ENCODE data around the gene APOA4. TPM values are rescaled to one million over a fixed set of nuclear protein-coding genes. Genes with fewer than 3 reads are reported as not detected.

Gene APOA4
- polyA plus RNA-seq, 3 donors, result not detected

- H3K4me2 ChIP-seq (replicated peaks; ENCODE audit: extremely low read depth, low read length, poor library complexity, severe bottlenecking), result no peak overlapping the region
- Mint-ChIP-seq H3K27me3 (ENCODE audit: low read depth in 3 of 3) (no peaks in the 10 kb centered on the region), H3K4me3 (no peak overlapping the region)
These were observed 19.8 kb upstream of the APOA4 start for GRCh38 chr11:116842909-116843308.

DNA sequence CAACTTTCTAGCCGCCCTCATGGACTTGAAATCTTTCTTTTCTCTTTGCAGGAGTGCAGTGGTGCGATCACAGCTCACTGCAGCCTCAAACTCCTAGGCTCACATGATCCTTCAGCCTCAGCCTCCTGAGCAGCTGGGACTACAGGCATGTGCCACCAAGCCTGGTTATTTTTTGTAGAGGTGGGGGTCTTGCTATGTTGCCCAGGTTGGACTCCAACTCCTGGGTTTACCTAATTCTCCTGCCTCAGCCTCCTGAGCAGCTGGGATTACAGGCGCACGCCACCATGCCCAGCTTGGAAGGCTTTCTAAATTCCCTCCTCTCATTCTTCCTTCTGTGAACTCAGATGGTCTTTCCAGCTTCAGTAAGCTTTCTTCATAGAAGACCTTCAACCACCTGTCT is 19.0 kb upstream of the APOA4 start:
- TF ChIP-seq CTCF (IDR thresholded peaks at IDR 0.05), result no peak
- H3K9ac ChIP-seq (ENCODE audit: insufficient read depth, low read length, poor library complexity, severe bottlenecking), result no peak overlapping the region
- H3K27me3 Mint-ChIP-seq (ENCODE audit: low read depth in 3 of 3), result no peaks in the 10 kb centered on the region
- H2AFZ ChIP-seq (ENCODE audit: insufficient read depth, low read depth, low read length, poor library complexity, severe bottlenecking), result no peak overlapping the region
- peaks cover 9% of the 10 kb centered on the region for H4K20me1 ChIP-seq (ENCODE audit: insufficient read depth, low read length)
- no peaks in the 10 kb centered on the region for H3K9me3 ChIP-seq (replicated peaks in 1 of 2; ENCODE audit: control insufficient read depth in 1 of 2, insufficient read depth in 1 of 2, low read length in 2 of 2)
- intact Hi-C loops (cut with micrococcal nuclease), result no loop called here
- no peaks in the 10 kb centered on the region for H3K79me2 ChIP-seq (ENCODE audit: insufficient read depth, low read length)
- H3K4me3 ChIP-seq (replicated peaks in 1 of 3; ENCODE audit: low read depth in 2 of 3, low read length in 3 of 3), result no peak overlapping the region
- peak overlapping the region in 1 of 7 donors; percentile 42 for H3K27ac Mint-ChIP-seq
- no peaks in the 10 kb centered on the region for H3K4me1 ChIP-seq (ENCODE audit: control insufficient read depth in 1 of 2, insufficient read depth in 2 of 2, low read length in 2 of 2)
- no peaks in the 10 kb centered on the region for H3K27me3 ChIP-seq (ENCODE audit: control insufficient read depth in 2 of 2, insufficient read depth in 2 of 2, low read length in 2 of 2)
- DNase-seq, result no peak
- 100% methylated on average over 1 of the region's 4 CpGs for WGBS (ENCODE audit: insufficient coverage)
- H3K36me3 Mint-ChIP-seq, result peaks cover 39% of the 10 kb centered on the region in 2 donors
- H3K4me1 Mint-ChIP-seq, result no peaks in the 10 kb centered on the region
- H3K4me3 Mint-ChIP-seq, result no peak overlapping the region
- H3K36me3 ChIP-seq (replicated peaks in 1 of 2; ENCODE audit: control insufficient read depth in 1 of 2, insufficient read depth in 2 of 2, low read length in 2 of 2), result peaks cover 36 to 41% of the 10 kb centered on the region in 2 donors
- no peak overlapping the region for H3K4me2 ChIP-seq (replicated peaks; ENCODE audit: extremely low read depth, low read length, poor library complexity, severe bottlenecking)
- peaks cover 0 to 3% (median 0%) of the 10 kb centered on the region in 7 donors for H3K9me3 Mint-ChIP-seq
- no peak overlapping the region for H3K27ac ChIP-seq (ENCODE audit: low read depth in 1 of 2, low read length in 2 of 2)

More at GRCh38 chr11:116842909-116843308, 19.8 kb upstream of the APOA4 start:
- peaks cover 44 to 49% of the 10 kb centered on the region in 2 donors for H3K36me3 ChIP-seq (replicated peaks in 1 of 2; ENCODE audit: control insufficient read depth in 1 of 2, insufficient read depth in 2 of 2, low read length in 2 of 2)
- Mint-ChIP-seq H3K36me3 (peaks cover 46 to 47% of the 10 kb centered on the region in 2 donors), H3K9me3 (peaks cover 0 to 3% (median 0%) of the 10 kb centered on the region in 7 donors), H3K27ac (no peak overlapping the region), H3K4me1 (no peaks in the 10 kb centered on the region)
- DNase-seq, result no peak
- H3K79me2 ChIP-seq (ENCODE audit: insufficient read depth, low read length), result no peaks in the 10 kb centered on the region
- no peaks in the 10 kb centered on the region for H3K27me3 ChIP-seq (ENCODE audit: control insufficient read depth in 2 of 2, insufficient read depth in 2 of 2, low read length in 2 of 2)
- H2AFZ ChIP-seq (ENCODE audit: insufficient read depth, low read depth, low read length, poor library complexity, severe bottlenecking), result no peak overlapping the region
- no peak overlapping the region for H3K9ac ChIP-seq (ENCODE audit: insufficient read depth, low read length, poor library complexity, severe bottlenecking)
- H3K4me1 ChIP-seq (ENCODE audit: control insufficient read depth in 1 of 2, insufficient read depth in 2 of 2, low read length in 2 of 2), result no peaks in the 10 kb centered on the region
- peaks cover 9% of the 10 kb centered on the region for H4K20me1 ChIP-seq (ENCODE audit: insufficient read depth, low read length)
- WGBS (ENCODE audit: insufficient coverage), result 94% methylated on average over 4 of the region's 4 CpGs
- H3K9me3 ChIP-seq (replicated peaks in 1 of 2; ENCODE audit: control insufficient read depth in 1 of 2, insufficient read depth in 1 of 2, low read length in 2 of 2), result no peaks in the 10 kb centered on the region
- no peak overlapping the region for H3K27ac ChIP-seq (ENCODE audit: low read depth in 1 of 2, low read length in 2 of 2)
- intact Hi-C loops (cut with micrococcal nuclease), result no loop called here
- TF ChIP-seq CTCF (IDR thresholded peaks at IDR 0.05), result no peak
- no peak overlapping the region for H3K4me3 ChIP-seq (replicated peaks in 1 of 3; ENCODE audit: low read depth in 2 of 3, low read length in 3 of 3)

Data from CD14-positive monocyte (primary cell).